ENCODE results near the gene PREX1.

PREX1 gene

DNA sequence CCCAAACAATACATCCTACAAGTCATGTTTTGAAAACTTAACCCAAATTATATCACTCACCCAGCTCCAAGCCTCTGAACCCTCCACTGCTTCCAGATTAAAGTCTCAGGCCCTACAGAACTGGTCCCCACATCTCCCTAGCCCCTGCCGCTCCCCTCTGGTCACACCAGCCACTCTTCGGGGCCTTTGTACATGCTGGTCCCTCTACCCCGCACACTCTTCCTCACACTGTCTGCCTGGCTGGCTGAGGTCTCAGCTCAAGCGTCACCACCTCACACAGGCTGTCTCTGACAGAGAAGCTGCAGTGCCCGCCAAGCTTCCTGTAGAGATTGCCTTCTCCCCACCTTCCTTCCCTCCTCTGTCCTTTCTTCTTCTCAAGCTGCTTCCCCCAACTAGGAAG lies 192.4 kb downstream of the PREX1 start:
- no peak overlapping the region for H3K9ac ChIP-seq
- no peaks in the 10 kb centered on the region for H3K4me1 ChIP-seq (ENCODE audit: low read depth, poor library complexity, severe bottlenecking)
- H3K27ac ChIP-seq: no peak overlapping the region
- H3K27me3 ChIP-seq (ENCODE audit: insufficient read depth, low read depth): peaks cover 27% of the 10 kb centered on the region; the same call in 1 of the 2 replicates
- no peak overlapping the region for H2AFZ ChIP-seq (ENCODE audit: low read depth)
- no peaks in the 10 kb centered on the region for H4K20me1 ChIP-seq (ENCODE audit: insufficient read depth)
- H3K4me3 ChIP-seq (IDR thresholded peaks at IDR 0.05; ENCODE audit: insufficient read depth, low read depth, low read length): no peak overlapping the region
- H3K36me3 ChIP-seq (ENCODE audit: insufficient read depth): no peaks in the 10 kb centered on the region
- TF ChIP-seq, protein P1, sequence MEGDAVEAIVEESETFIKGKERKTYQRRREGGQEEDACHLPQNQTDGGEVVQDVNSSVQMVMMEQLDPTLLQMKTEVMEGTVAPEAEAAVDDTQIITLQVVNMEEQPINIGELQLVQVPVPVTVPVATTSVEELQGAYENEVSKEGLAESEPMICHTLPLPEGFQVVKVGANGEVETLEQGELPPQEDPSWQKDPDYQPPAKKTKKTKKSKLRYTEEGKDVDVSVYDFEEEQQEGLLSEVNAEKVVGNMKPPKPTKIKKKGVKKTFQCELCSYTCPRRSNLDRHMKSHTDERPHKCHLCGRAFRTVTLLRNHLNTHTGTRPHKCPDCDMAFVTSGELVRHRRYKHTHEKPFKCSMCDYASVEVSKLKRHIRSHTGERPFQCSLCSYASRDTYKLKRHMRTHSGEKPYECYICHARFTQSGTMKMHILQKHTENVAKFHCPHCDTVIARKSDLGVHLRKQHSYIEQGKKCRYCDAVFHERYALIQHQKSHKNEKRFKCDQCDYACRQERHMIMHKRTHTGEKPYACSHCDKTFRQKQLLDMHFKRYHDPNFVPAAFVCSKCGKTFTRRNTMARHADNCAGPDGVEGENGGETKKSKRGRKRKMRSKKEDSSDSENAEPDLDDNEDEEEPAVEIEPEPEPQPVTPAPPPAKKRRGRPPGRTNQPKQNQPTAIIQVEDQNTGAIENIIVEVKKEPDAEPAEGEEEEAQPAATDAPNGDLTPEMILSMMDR (conservative IDR thresholded peaks at IDR 0.05; ENCODE audit: low read depth, low read length): no peak
- H3K4me2 ChIP-seq: no peak overlapping the region
- H3K79me2 ChIP-seq (ENCODE audit: insufficient read depth, low read depth): no peaks in the 10 kb centered on the region

DNA sequence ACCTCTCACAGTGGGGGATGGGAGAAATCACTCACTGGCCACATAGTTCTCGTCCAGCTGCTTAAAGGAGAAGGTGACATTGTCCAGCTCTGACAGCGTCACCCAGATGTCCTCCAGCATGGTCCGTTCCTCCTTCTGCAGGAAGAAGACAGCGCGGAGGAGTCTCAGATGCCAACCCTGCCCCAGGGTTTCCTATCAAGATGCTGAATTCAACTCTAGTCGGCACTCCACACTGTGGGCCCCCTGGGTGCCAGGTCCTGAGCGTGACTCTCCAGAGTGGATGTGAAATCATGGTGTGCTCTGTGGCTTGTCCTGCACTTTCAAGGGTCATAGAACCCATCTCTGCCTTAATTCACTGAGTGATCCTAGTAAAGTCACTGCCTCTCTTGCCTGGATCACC lies 193.2 kb downstream of the PREX1 start:
- H3K79me2 ChIP-seq (ENCODE audit: insufficient read depth, low read depth): no peaks in the 10 kb centered on the region
- no peak overlapping the region for H3K9ac ChIP-seq
- no peaks in the 10 kb centered on the region for H4K20me1 ChIP-seq (ENCODE audit: insufficient read depth)
- H3K36me3 ChIP-seq (ENCODE audit: insufficient read depth): no peaks in the 10 kb centered on the region
- no peak overlapping the region for H2AFZ ChIP-seq (ENCODE audit: low read depth)
- TF ChIP-seq, protein P1 (conservative IDR thresholded peaks at IDR 0.05; ENCODE audit: low read depth, low read length): no peak
- no peak overlapping the region for H3K4me2 ChIP-seq
- H3K27ac ChIP-seq: no peak overlapping the region
- H3K4me1 ChIP-seq (ENCODE audit: low read depth, poor library complexity, severe bottlenecking): no peaks in the 10 kb centered on the region
- H3K4me3 ChIP-seq (IDR thresholded peaks at IDR 0.05; ENCODE audit: insufficient read depth, low read depth, low read length): no peak overlapping the region
- peaks cover 35% of the 10 kb centered on the region; the same call in 1 of the 2 replicates for H3K27me3 ChIP-seq (ENCODE audit: insufficient read depth, low read depth)

DNA sequence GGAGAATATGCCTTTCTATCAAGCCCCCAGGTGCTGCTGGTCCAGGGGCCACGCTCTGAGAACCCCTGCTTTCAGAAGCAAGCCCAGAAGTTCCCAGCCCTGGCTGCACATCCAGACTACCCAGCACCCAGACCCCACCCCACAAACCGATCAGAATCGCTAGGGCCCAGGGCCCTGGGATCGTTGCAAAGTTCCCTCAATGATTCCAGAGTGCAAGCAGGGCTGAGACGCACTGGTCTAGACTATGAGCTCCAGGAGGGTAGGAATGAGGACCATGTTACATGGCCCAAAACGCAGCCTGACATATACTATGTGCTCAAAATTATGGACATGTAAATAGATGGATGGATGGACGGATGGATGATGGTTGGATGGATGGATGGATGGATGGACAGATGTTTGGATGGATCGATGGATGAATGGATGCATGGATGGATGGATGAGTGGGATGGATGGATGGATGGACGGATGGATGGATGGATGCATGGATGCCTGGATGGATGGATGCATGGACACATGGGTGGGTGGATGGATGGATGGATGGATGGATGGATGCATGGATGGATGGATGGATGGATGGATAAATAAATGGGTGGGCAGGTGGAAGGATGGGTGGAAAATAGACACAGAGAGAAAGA lies 194.1 kb downstream of the PREX1 start:
- Histone ChIP-seq H3K27me3 (ENCODE audit: insufficient read depth, low read depth) (peaks cover 35% of the 10 kb centered on the region; the same call in 1 of the 2 replicates), H3K36me3 (ENCODE audit: insufficient read depth) (no peaks in the 10 kb centered on the region), H3K4me2 (no peak overlapping the region), H3K9ac (no peak overlapping the region), H3K27ac (no peak overlapping the region), H3K4me3 (IDR thresholded peaks at IDR 0.05; ENCODE audit: insufficient read depth, low read depth, low read length) (no peak overlapping the region), H4K20me1 (ENCODE audit: insufficient read depth) (no peaks in the 10 kb centered on the region), H3K4me1 (ENCODE audit: low read depth, poor library complexity, severe bottlenecking) (no peaks in the 10 kb centered on the region), H3K79me2 (ENCODE audit: insufficient read depth, low read depth) (no peaks in the 10 kb centered on the region), H2AFZ (ENCODE audit: low read depth) (no peak overlapping the region)
- TF ChIP-seq, protein P1 (conservative IDR thresholded peaks at IDR 0.05; ENCODE audit: low read depth, low read length): no peak

DNA sequence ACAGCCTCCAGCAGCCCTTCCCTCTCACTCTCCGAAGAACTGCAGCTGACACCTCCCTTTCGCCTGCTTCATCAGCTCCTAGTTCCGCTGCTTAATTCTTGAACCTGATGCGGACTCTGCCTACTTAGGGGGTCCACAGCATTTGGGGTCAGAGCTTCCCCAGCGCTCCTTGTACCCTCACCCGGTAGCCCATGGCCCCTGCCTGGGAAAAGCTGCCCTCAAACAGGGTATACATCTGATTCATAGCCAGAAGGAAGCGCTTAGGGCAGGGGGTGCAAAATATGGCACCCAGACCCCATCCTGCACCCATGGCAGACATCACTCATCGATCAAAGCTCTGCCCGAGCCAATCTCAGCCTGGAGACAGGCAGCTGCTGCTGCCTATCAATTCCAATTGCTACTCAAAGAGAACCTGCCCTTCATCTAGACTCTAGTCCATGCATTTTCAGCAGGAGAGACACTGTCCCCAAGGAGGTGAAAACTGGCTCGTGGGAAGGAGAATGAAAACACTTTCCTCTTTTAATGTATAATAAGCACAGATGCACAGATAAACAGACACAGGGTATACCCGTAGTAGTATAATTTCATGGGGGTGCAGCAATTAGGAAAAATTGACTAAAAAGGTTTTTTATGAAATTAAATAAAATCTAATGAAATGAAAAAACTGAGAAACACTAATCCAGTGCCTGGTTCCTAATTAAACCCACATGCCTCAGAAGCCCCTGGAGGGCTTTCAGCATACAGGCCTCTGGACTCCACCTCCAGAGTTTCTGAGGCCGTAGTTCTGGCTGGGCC lies 194.8 kb downstream of the PREX1 start:
- Histone ChIP-seq H3K79me2 (ENCODE audit: insufficient read depth, low read depth) (no peaks in the 10 kb centered on the region), H3K27ac (no peak overlapping the region), H3K4me3 (IDR thresholded peaks at IDR 0.05; ENCODE audit: insufficient read depth, low read depth, low read length) (no peak overlapping the region), H2AFZ (ENCODE audit: low read depth) (no peak overlapping the region), H4K20me1 (ENCODE audit: insufficient read depth) (no peaks in the 10 kb centered on the region), H3K4me1 (ENCODE audit: low read depth, poor library complexity, severe bottlenecking) (no peaks in the 10 kb centered on the region), H3K27me3 (ENCODE audit: insufficient read depth, low read depth) (peaks cover 35% of the 10 kb centered on the region; the same call in 1 of the 2 replicates), H3K9ac (no peak overlapping the region), H3K36me3 (ENCODE audit: insufficient read depth) (no peaks in the 10 kb centered on the region), H3K4me2 (no peak overlapping the region)
- TF ChIP-seq, protein P1 (conservative IDR thresholded peaks at IDR 0.05; ENCODE audit: low read depth, low read length): no peak
